Inferior parietal cortex (tissue), 1 donor: ENCODE results near the gene CHMP2B.
"Not testable (repeated sequence)": the region's sequence is repeated elsewhere in the genome, so short reads cannot be mapped to it uniquely, and the experiment has no call there.

Experiments used
- DNase-seq: peaks from one replicate; pipeline ENCODE4 v3.0.0-alpha.2; 2016; ENCODE audit errors: extremely low spot score

The CHMP2B gene

GRCh38 chr3:87229113-87229512 lies 2.0 kb downstream of the CHMP2B start:
- DNase-seq: no peak

- DNase-seq: no peak
These were observed 6.7 kb downstream of the CHMP2B start for GRCh38 chr3:87233805-87234204.

DNA sequence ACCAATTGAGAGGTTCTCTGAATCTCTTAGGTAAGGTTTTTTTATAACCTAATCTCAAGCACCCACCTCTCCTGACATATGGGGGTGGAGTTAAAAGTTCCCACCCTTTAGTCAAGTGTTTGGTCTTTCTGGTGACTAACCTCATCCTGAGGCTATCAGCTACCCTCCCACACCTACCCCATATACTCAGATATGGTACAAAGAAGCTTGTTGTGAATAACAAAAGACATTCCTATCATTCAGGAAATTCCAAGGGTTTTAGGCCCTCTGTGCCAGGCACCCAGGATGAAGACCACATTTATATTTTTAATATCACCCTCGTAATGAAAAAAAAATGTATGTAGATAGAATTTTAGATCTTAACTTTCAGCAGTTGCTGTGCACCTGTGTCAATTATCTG lies 9.0 kb downstream of the CHMP2B start:
- DNase-seq: no peak

DNA sequence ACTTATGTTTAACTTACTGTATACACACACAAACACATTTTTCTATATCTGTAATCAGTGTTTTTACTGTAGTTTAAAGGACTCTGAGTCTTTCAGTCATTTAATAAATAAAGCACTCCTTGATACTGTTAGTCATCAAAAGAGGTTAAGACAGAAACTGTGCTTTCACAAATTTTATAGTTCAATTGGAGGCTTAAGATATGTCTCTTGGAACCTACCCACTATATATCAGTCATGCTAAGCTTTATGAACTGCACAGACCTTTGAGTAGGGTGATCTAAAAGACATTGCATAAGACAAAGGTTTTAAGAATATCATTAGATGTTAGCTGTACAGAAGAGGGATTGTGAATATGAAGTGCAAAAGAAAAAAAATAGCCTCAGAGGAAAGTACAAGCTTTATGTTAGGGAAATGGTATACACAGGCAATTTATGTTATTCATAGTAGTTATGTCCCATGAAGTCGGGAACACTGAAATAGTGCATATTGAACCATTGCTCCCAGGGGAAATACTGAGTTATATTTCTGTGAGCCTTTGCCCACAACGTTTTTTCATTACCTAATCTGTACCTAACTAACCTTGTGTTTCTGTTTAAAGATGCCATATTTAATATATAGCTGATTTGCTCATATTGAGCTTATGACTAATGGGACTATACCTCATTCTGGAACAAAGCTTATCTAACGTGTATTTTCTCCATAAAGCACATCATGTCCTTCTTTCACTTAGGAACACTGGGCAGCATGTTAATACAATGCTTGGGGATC lies 19.7 kb downstream of the CHMP2B start:
- DNase-seq: no peak

DNA sequence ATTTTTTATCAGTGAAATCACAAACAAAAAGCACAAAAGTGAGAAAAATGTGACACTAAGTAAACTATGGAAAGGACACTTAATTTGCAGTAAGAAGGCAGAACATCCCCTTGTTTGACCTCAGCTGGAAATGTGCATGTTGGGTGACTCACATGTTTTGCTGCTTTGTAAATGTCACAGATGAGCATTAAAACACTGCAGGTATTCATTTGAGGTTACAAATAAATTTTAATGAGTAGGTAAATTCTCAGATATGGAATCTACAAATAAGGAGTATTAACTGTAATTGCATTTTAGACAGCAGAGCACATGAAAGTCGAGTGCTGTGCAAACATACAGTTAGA lies 20.3 kb downstream of the CHMP2B start:
- no peak for DNase-seq

DNA sequence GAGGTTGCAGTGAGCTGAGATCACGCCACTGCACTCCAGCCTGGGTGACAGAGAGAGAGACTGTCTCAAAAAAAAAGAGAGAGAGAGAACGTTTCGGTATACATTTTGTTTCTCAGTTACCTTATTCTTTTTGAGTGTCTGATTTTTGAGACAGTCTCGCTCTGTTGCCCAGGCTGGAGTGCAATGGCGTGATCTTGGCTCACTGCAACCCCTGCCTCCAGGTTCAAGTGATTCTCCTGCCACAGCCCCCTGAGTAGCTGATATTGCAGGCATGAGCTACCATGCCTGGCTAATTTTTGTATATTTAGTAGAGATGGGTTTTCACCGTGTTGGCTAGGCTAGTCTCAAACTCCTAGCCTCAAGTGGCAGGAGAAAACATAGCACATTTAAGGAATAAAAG lies 21.1 kb downstream of the CHMP2B start:
- DNase-seq: not testable (repeated sequence)

DNA sequence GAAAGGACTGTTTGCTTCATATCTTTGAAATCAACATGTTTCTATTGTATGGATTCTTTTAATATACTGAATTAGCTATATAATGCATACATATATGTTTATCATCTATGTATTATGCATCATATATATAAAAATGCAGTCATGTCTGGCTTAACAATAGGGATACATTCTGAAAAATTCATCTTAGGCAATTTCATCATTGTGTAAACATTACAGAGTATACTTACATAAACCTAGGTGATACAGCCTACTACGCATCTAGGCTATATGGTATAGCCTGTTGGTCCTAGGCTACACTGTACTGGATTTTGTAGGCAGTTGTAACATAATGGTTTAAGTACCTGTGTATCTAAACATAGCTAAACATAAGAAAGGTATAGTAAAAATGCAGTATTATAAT lies 21.7 kb downstream of the CHMP2B start:
- DNase-seq: no peak

DNA sequence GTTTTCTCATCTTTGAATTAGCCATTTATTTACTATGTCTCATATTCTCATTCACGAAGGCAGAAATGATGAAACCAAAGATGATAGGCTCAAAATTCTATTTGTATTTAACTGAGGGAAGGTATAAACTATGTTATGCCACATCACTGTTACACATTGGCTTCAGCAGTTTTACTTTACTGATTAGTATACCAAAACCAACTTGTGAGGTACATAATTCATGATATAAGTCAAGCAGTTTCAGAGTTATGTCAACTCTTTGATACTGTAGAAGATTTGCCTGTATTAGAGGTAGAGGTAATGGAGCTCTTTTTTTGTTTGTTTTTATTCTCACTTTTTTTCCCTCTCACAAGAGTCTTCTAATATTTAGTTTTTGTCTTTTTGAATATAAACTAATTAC lies 22.9 kb downstream of the CHMP2B start:
- no peak for DNase-seq

DNA sequence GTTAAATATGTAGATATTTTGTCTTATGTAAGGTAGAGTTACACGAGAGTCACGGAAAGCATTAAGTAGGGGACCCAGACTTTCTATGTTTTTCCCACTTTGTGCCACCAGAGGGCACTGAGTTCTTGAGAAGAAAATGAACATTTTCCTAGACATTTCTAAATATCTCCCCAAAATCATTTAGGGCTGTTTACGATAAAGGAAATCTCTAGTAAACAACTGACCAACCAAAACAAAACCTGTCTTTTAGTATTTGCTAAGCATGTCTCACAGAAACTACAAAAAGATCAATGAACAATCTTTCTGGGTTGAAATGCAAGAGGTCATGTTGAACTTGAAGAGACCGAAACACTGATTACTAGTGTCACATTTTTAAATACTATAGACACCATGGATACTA lies 33.2 kb downstream of the CHMP2B start:
- DNase-seq: peak; percentile 83

DNA sequence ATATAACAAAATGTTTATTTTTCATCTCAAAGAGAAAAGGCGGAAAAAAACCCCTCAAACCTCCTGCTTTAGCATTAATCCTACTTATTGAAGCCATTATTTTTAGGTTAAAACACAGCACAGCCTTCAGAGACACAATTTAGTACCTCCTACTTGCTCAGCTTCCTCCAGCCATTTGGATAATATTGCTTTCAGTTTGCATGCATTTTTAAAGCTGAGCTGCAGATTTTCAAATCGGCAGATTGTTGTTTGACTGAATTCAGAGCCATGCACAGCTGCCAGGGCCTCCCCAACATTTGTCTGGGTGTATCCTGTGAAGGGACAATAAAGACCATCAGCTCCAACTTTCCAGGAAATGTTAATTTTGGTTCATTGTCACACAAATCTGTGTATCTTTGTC lies 34.8 kb downstream of the CHMP2B start:
- DNase-seq: no peak

- DNase-seq: no peak
These were observed 41.0 kb downstream of the CHMP2B start for GRCh38 chr3:87267953-87268645.

DNA sequence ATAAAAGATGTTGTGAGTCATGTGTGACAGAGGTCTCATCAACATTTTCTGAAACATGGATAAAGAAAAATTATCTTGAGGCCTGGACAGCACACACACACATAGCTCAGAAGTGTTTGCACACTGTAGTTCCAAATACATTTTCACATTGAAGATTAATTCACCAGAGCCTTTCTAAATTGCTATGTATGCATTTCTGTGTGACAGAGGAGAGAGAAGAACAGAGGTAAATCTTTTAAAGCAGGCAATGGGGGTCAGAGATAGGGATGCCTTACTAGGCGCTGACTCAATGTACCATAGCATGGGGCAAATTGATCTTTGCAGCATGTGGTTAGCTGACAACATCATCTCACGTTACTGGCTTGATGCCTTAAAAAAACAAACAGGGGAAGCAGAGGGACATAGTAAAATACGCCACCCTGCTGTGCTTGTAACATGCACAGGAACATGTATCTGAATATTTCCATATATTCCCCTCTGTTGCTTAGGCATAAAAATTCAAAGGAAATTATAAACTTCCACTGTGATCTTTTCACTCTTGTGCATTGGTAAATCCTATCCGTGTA lies 41.6 kb downstream of the CHMP2B start:
- no peak for DNase-seq

- no peak for DNase-seq
These were observed 42.6 kb downstream of the CHMP2B start for GRCh38 chr3:87269723-87270122.

DNA sequence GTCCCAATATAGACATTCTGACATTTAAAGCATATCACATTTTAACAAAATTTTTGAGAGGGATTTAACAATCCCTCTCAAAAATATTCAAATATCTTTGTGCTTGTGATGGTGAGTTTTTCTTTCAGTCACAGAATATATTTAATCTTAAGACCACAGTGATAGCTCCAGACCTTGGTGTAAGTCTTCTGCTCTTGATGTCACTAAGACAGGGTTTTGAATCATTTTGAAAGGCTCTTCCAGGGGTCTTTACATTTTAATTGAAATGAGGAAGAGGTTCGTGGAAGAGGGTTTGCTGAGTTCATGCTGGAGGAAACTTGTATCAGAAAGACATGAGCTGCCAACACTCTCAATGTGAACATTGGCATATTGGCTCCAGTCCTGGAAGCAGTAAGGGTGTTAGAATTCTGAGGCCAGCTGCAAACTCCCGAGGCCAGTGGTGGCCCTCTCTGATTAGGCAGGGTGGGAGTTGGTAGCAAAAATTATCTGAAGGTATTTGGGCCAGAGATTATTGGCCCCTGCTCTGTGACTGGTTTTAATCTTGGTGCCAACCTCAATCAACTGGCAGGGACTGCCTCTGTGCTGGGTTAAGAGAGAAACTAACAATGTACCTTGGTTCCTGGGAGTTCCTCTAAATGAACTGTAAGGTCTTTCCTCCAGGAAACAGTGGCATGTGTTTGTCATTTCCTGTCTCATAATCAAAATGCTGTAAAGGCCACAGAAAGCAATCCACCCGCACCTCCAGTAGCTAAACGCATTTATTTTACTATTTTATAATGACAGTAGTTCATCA lies 44.0 kb downstream of the CHMP2B start:
- DNase-seq: no peak

- no peak for DNase-seq
These were observed 45.7 kb downstream of the CHMP2B start for GRCh38 chr3:87272718-87273341.

DNA sequence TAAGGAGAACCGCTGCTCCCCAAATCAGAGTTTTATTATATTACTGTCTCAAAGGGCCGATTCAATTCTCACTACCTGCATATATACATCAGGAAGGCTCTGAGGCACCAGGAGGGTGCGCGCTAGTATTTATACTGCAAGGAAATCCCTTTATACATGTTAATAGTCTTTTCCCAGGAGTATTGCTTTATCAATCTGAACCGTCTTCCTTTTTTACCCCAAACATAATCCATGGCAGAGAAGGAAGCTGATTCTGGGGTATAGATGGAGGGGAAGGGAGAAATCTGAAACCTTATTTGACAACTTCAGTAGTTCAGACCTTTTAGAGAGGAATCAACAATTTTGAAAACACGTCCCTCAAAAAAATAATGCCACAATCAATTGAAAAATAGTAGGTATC lies 49.4 kb downstream of the CHMP2B start, which contains the start of gene POU1F1:
TSS of gene POU1F1 (minus strand) at position 101 of the 400 bp plus-strand sequence. CDS start 122 bp downstream, outside the sequence.
- DNase-seq: no peak

DNA sequence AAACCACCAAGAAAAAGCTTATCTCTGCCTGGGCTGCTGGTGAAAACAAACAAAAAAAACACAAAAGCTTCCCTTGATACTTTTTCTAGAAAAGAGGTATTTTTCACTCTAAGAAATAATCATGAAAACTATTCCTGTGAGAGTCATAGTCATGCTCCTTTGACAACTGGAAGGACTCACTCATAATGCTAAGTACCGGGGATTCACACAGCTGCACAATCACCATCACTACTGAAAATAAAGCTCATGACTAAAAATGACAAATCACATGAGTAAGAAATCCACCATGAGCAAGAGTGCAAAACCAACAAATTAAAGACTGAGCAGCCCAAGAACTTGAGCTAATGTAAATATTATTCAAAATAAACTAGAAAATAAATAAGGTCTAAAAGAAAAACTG lies 59.9 kb downstream of the CHMP2B start:
- no peak for DNase-seq

DNA sequence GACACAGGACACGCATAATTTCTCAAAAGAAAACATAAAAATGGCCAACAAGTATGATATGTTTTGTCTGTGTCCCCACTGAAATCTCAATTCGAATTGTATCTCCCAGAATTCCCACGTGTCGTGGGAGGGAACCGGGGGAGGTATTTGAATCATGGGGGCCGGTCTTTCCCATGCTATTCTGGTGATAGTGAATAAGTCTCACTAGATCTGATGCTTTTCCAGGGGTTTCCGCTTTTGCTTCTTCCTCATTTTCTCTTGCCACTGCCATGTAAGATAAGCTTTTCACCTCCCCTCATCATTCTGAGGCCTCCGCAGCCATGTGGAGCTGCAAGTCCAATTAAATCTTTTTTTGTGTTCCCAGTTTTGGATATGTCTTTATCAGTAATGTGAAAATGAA lies 61.3 kb downstream of the CHMP2B start:
- DNase-seq: no peak

DNA sequence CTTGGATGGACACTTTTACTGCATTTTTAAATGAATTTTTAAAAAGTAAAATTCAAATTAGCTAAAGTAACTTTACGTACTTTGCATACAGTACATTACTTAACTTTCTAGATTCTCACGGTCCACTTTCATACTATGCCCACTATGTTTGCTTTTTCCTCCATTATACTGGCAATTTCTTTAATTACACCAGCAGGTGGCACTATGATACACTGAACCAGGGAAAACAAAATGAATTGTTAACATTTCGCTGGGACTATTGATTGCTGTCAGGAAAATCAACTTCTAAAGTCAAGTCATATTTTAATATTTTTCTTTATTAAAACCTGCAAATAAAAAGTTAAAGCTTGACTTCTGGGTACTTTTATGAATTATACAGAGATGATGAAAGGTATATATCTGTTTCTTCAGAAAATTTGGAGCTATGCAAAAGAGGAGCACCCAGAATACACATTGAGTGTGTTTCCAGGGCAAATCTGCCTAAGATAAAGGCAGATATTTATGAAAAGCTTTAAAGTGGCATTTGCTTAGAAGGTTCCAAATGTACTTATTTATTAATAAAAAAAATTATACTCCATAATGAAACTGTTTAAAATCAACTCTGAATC lies 71.1 kb downstream of the CHMP2B start:
- peak; percentile 73 for DNase-seq

DNA sequence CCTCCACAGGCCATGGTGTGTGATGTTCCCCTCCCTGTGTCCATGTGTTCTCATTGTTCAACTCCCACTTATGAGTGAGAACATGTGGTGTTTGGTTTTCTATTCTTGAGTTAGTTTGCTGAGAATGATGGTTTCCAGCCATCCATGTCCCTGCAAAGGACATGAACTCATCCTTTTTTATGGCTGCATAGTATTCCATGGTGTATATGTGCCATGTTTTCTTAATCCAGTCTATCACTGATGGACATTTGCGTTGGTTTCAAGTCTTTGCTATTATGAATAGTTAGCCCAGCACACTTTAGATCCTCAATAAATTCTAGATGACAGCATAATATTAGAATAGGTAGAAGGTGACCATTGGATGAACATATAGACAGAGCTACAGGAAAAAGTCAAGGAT lies 77.9 kb downstream of the CHMP2B start:
- DNase-seq: not testable (repeated sequence)
